ENCODE results near the gene SMAD7.

- no peak for TF ChIP-seq CTCF (conservative IDR thresholded peaks at IDR 0.05; ENCODE audit: low read depth in 2 of 2)
- TF ChIP-seq POLR2AphosphoS5 (IDR thresholded peaks at IDR 0.05; ENCODE audit: low read depth) = no peak
- no peak for TF ChIP-seq JUNB (IDR thresholded peaks at IDR 0.05; ENCODE audit: unreplicated experiment)
- no peak for TF ChIP-seq EZH2phosphoT487 (IDR thresholded peaks at IDR 0.05; ENCODE audit: unreplicated experiment)
- no peak for TF ChIP-seq EZH2 (IDR thresholded peaks at IDR 0.05; ENCODE audit: low read depth, unreplicated experiment)
- no peak for TF ChIP-seq ZNF331 (CRISPR knock-in tag; IDR thresholded peaks at IDR 0.05; ENCODE audit: low read depth)
- TF ChIP-seq ZNF114 (CRISPR knock-in tag; IDR thresholded peaks at IDR 0.05) = no peak
- TF ChIP-seq ZNF462 (CRISPR knock-in tag; IDR thresholded peaks at IDR 0.05) = no peak
- no peak for TF ChIP-seq REST (IDR thresholded peaks at IDR 0.05; ENCODE audit: unreplicated experiment)
- TF ChIP-seq CREB1 (CRISPR knock-in tag; IDR thresholded peaks at IDR 0.05; ENCODE audit: low read depth) = no peak
- TF ChIP-seq ETS1 (IDR thresholded peaks at IDR 0.05) = no peak
Measured at GRCh38 chr18:48961547-48961946, 10.8 kb upstream of the SMAD7 start.
